A673 (cell line): ENCODE measurements around the gene STX18. TPM values are rescaled to one million over a fixed set of nuclear protein-coding genes. Genes with fewer than 3 reads are reported as not detected.

ENCODE experiments used
- BruUV-seq: library from RNA; stranded (reverse); fragments of 400-500 nt; replicated peaks from 2 replicates; lab custom pipeline; 2021; lab: Mats Ljungman, UMichigan
- CTCF ChIA-PET: fragments of 300-600 bp; sonication (Branson Sonifier 250); formaldehyde crosslinking; loops from one replicate; lab custom pipeline; 2022; ENCODE audit warnings: antibody characterized with exemption; lab: Charles Lee
- POLR2A ChIA-PET: fragments of 300-600 bp; sonication (Branson Sonifier 250); formaldehyde crosslinking; loops from one replicate; lab custom pipeline; 2022; ENCODE audit warnings: antibody characterized with exemption; ENCODE audit not compliant: low non-redundant PET; lab: Charles Lee
- DNase-seq: peaks from one replicate; pipeline ENCODE4 v3.0.0-alpha.2; 2015; ENCODE audit warnings: low spot score
- H3K27ac ChIP-seq: fragments of 200-600 bp; sonication (generic); 2 replicates; pipeline ENCODE4 v1.5.1; 2016; ENCODE audit warnings: mixed run types, low read depth, mild to moderate bottlenecking, mixed read lengths, antibody characterized with exemption, low read length; ENCODE audit not compliant: poor library complexity, severe bottlenecking
- H3K27me3 ChIP-seq: fragments of 200-600 bp; sonication (generic); replicated peaks from 2 replicates; pipeline ENCODE4 v1.6.1; 2017; ENCODE audit warnings: mixed run types, low read depth, mild to moderate bottlenecking, mixed read lengths, antibody characterized with exemption, low read length; ENCODE audit not compliant: insufficient read depth, poor library complexity
- H3K36me3 ChIP-seq: fragments of 200-600 bp; sonication (generic); 2 replicates; pipeline ENCODE4 v1.6.1; 2016; ENCODE audit warnings: mixed run types, mild to moderate bottlenecking, mixed read lengths, antibody characterized with exemption, low read length; ENCODE audit not compliant: insufficient read depth, poor library complexity, severe bottlenecking
- H3K4me1 ChIP-seq: fragments of 200-600 bp; sonication (generic); 2 replicates; pipeline ENCODE4 v1.6.1; 2017; ENCODE audit warnings: mixed run types, mild to moderate bottlenecking, mixed read lengths, antibody characterized with exemption, low read length; ENCODE audit not compliant: insufficient read depth, poor library complexity, severe bottlenecking
- H3K4me3 ChIP-seq: fragments of 200-600 bp; sonication (generic); 2 replicates; pipeline ENCODE4 v1.5.1; 2016; ENCODE audit warnings: low read depth, mixed run types, mild to moderate bottlenecking, mixed read lengths, low read length; ENCODE audit not compliant: poor library complexity, severe bottlenecking
- H3K9me3 ChIP-seq: fragments of 200-600 bp; sonication (generic); 2 replicates; pipeline ENCODE4 v1.6.1; 2016; ENCODE audit warnings: mixed run types, low read depth, mild to moderate bottlenecking, mixed read lengths, antibody characterized with exemption, low read length; ENCODE audit not compliant: poor library complexity, severe bottlenecking
- EZH2 ChIP-seq: fragments of 200-600 bp; sonication (generic); IDR thresholded peaks from 2 replicates; pipeline ENCODE4 v1.6.1; 2017; ENCODE audit warnings: borderline replicate concordance, low read depth, mild to moderate bottlenecking, mixed read lengths, antibody characterized with exemption, low read length; ENCODE audit not compliant: poor library complexity, severe bottlenecking
- intact Hi-C: fragments of 100-400 bp; cut with micrococcal nuclease; formaldehyde crosslinking; loops from one replicate; pipeline ENCODE4 v1.10.0; 2022; ENCODE audit not compliant: unreplicated experiment
- total RNA-seq: library from RNA; stranded (reverse); gene quantifications from 2 replicates; pipeline ENCODE4 v1.2.3, GENCODE V29; 2021
- TF ChIP-seq, protein P1 (sequence below): fragments of 300-800, 200-600 bp; sonication (generic); conservative IDR thresholded peaks from 2 replicates; pipeline ENCODE4 v1.5.1; 2017; ENCODE audit warnings: low read depth, mild to moderate bottlenecking, antibody characterized with exemption, low read length, moderate library complexity, mixed read lengths

STX18 gene
- total RNA-seq, 1 experiment from 2014 or later = 34.3 TPM

DNA sequence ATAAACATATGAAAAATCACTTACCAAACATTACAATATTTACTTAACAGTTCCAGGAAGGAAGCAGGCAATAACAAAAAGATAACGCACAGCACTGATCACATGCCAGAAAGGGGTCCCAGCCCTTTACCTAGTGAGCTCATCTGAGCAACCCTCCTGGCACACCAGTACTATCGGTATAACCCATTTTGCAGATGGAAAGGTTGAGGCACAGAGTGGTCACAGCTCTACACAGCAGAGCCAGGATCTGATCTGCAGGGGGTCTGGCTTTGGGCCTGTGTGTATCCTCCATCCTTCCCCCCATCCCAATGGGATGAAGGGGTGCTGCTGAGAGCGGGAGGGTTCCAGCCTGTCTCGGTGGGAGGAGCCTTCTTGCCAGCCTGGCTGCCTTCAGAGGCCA, 150.0 kb downstream of the STX18 start:
- POLR2A ChIA-PET = no interaction called here
- TF ChIP-seq, protein P1, sequence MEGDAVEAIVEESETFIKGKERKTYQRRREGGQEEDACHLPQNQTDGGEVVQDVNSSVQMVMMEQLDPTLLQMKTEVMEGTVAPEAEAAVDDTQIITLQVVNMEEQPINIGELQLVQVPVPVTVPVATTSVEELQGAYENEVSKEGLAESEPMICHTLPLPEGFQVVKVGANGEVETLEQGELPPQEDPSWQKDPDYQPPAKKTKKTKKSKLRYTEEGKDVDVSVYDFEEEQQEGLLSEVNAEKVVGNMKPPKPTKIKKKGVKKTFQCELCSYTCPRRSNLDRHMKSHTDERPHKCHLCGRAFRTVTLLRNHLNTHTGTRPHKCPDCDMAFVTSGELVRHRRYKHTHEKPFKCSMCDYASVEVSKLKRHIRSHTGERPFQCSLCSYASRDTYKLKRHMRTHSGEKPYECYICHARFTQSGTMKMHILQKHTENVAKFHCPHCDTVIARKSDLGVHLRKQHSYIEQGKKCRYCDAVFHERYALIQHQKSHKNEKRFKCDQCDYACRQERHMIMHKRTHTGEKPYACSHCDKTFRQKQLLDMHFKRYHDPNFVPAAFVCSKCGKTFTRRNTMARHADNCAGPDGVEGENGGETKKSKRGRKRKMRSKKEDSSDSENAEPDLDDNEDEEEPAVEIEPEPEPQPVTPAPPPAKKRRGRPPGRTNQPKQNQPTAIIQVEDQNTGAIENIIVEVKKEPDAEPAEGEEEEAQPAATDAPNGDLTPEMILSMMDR = no peak
- TF ChIP-seq EZH2 = no peak
- no TSS peak for BruUV-seq

DNA sequence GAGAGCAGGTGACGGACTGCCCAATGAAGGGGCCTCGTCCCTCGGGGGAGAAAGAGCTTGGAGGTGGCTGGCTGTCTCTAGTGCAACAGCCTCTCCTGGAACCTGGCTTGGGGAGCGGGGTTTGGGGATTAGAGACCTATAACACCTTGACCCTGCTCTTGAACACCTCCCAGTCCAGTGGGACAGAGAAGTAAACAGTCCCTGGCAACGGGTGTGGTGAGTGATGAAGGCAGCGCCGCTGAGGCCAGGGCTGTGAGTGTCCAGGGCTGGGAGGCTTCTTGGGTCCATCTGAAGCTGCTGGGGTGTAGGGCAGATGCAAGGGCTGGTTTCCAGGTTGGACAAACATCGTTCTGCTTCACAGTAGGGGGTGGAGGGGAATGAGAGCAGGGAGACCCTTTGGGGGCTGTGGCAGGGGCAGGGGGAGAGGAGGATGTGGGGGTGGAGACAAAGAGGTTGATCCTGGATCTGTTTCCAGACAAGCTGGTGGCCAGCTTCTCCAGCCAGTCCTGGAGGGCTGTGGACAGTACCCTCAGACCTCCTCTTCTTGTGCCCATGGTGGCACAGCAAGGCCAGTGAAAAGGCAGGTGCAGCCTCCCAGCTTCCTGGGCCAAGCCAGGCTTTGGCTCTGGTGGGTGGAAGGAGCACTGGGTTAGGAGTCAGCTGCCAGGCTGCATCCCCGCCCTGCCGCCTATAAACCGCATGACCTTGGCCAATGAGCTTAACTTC, 151.2 kb downstream of the STX18 start:
- intact Hi-C loops = no loop called here
- ChIA-PET POLR2A (no interaction called here), CTCF (no interaction called here)
- no TSS peak for BruUV-seq
- Histone ChIP-seq H3K9me3 (no peaks in the 10 kb centered on the region), H3K36me3 (no peaks in the 10 kb centered on the region), H3K27ac (no peak overlapping the region), H3K27me3 (peaks cover 41% of the 10 kb centered on the region), H3K4me3 (no peak overlapping the region), H3K4me1 (peaks cover 17% of the 10 kb centered on the region)
- no peak for DNase-seq
- no peak for TF ChIP-seq EZH2
- TF ChIP-seq, protein P1 = no peak

More for the DNA sequence above, 150.0 kb downstream of the STX18 start:
- Histone ChIP-seq H3K9me3 (no peaks in the 10 kb centered on the region), H3K36me3 (no peaks in the 10 kb centered on the region), H3K27me3 (peaks cover 29% of the 10 kb centered on the region), H3K27ac (no peak overlapping the region), H3K4me3 (no peak overlapping the region), H3K4me1 (peaks cover 25% of the 10 kb centered on the region)
- CTCF ChIA-PET = no interaction called here
- DNase-seq = no peak
- intact Hi-C loops = no loop called here

DNA sequence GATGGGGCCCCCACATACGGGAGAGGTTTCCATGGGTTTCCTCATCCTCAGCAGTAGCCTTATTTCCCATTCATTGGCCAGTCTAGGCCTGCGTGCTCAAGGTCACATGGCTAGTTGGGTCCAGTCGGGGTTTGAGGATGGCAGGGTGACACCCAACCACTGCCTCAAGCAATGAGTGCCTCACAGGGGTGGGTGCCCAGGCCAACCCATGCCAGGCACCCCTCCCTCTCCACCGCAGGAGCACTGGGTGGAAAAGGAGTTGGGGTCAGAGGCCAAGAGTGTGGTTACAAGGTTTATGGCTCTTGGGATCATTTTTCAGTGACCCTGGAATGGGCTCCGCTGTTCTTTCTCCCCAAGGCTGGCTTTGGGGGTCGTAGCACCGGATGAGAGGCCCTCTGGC, 151.8 kb downstream of the STX18 start:
- ChIA-PET POLR2A (no interaction called here), CTCF (no interaction called here)
- DNase-seq = no peak
- intact Hi-C loops = no loop called here
- Histone ChIP-seq H3K27ac (no peak overlapping the region), H3K9me3 (no peaks in the 10 kb centered on the region), H3K4me3 (no peak overlapping the region), H3K36me3 (no peaks in the 10 kb centered on the region), H3K27me3 (peaks cover 47% of the 10 kb centered on the region), H3K4me1 (peaks cover 16% of the 10 kb centered on the region)
- no TSS peak for BruUV-seq
- no peak for TF ChIP-seq EZH2
- TF ChIP-seq, protein P1 = no peak
